OCI-LY3 (cell line): Measurements from ENCODE around the gene HSF4.

ENCODE experiments used
- CTCF ChIP-seq: fragments of 200-600, 300-600 bp; sonication (generic); IDR thresholded peaks from 2 replicates; pipeline ENCODE4 v1.5.1; 2014; ENCODE audit warnings: antibody characterized with exemption, low read length, low read depth
- EZH2phosphoT487 ChIP-seq: fragments of 200-600 bp; shearing (Covaris generic); IDR thresholded peaks from 2 replicates; pipeline ENCODE4 v1.6.1; 2018; ENCODE audit warnings: antibody characterized with exemption, mixed run types, low read depth

- no peak for TF ChIP-seq CTCF
- TF ChIP-seq EZH2phosphoT487: no peak
Measured at GRCh38 chr16:67208154-67208896, 43.8 kb downstream of the HSF4 start.
